HG02623 (cell line): Measurements from ENCODE around the gene PROSER3.
"Not testable (repeated sequence)": the region's sequence is repeated elsewhere in the genome, so short reads cannot be mapped to it uniquely, and the experiment has no call there.

Source experiments
- ATAC-seq: cut with Tn5 transposase; IDR thresholded peaks from one replicate; pipeline ENCODE4 v1.9.1; 2021; ENCODE audit warnings: moderate library complexity; ENCODE audit not compliant: unreplicated experiment

Gene PROSER3

DNA sequence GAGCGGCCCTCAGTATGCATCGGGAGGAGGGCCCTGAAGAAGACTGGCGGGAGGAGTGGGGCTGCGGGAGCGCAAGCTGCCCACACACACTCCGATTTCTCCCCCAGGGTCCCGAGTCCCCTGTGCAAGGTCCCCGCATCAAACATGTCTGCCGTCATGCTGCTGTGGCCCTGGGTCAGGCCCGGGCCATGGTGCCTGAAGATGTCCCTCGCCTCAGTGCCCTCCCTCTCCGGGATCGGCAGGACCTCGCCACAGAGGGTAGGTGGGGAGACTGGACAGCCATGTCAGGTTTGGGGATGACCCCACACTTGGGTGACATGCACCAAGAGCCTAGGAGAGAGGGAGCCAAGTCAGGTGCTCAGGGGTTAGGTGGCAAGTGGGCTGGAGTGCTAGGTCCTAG is 35.5 kb upstream of the PROSER3 start:
- no peak for ATAC-seq

DNA sequence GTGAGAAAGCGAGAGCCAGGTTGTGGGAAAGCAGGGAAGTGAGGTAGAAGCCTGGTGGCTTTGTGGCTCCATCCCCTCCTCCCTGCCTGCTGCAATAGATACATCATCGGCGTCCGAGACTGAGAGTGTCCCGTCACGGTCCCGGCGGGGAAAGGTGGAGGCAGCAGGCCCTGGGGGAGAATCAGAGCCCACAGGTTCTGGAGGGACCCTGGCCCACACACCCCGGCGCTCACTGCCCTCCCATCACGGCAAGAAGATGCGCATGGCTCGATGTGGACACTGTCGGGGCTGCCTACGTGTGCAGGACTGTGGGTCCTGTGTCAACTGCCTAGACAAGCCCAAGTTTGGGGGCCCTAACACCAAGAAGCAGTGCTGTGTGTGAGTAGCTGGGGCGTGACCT is 35.1 kb upstream of the PROSER3 start:
- ATAC-seq, result no peak

DNA sequence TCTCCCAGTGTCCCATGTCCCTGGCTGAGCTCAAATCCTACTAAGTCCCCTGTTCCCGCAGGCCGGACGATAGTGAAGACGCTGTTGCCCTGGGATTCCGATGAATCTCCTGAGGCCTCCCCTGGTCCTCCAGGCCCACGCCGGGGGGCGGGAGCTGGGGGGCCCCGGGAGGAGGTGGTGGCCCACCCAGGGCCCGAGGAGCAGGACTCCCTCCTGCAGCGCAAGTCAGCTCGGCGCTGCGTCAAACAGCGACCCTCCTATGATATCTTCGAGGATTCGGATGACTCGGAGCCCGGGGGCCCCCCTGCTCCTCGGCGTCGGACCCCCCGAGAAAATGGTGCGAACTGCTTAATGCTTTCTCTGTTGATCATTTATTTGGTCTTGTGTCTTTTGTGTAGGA is 34.3 kb upstream of the PROSER3 start:
- ATAC-seq, result no peak

DNA sequence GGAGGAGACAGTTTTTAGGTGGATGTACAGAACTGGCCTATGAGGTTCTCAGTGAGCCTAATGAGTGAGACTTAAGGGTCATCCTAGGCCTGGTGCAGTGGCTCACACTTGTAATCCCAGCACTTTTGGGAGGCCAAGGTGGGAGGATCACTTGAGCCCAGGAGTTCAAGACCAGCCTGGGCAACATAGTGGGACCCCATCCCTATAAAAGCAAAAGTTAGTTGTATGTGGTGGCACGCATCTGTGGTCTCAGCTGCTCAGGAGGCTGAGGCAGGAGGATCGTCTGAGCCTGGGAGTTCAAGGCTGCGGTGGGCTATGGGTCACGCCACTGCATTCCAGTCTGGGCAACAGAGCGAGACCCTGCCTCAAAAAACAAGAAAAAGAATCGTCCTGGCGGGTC is 33.8 kb upstream of the PROSER3 start:
- ATAC-seq, result not testable (repeated sequence)

DNA sequence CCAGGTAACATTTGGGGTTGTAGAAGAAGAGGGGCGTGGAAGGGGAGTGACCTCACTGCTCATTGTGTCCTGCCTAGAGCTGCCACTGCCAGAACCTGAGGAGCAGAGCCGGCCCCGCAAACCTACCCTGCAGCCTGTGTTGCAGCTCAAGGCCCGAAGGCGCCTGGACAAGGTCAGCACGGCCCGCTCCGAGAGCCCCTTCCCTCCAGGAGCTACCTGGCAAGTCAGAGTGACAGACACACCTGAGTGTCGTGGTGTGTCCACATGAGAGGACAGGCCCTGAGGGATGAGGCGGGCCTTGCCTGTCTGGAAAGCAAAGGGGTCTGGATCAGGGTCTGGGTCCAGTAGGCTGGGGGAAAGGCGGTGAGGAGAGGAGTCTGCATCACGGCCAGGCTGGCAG is 33.4 kb upstream of the PROSER3 start:
- ATAC-seq, result no peak

DNA sequence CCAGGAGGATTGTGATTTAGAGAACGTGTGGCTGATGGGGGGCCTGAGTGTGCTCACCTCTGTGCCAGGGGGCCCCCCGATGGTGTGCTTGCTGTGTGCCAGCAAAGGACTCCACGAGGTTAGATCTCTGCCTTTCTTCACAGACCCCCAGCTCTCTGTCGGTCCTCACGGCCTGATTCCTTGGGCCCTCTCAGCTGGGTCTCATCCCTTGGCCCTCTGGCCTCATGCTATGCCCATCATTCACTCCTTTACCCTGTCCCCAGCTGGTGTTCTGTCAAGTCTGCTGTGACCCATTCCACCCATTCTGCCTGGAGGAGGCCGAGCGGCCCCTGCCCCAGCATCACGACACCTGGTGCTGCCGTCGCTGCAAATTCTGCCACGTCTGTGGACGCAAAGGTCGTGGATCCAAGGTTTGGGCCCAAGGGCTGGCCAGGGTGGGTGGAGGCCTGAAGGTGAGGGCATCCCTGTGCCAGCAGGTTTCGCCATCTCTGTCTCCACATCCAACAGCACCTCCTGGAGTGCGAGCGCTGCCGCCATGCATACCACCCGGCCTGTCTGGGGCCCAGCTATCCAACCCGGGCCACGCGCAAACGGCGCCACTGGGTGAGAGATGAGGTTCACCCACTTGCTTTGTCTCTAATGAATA is 32.6 kb upstream of the PROSER3 start:
- no peak for ATAC-seq

DNA sequence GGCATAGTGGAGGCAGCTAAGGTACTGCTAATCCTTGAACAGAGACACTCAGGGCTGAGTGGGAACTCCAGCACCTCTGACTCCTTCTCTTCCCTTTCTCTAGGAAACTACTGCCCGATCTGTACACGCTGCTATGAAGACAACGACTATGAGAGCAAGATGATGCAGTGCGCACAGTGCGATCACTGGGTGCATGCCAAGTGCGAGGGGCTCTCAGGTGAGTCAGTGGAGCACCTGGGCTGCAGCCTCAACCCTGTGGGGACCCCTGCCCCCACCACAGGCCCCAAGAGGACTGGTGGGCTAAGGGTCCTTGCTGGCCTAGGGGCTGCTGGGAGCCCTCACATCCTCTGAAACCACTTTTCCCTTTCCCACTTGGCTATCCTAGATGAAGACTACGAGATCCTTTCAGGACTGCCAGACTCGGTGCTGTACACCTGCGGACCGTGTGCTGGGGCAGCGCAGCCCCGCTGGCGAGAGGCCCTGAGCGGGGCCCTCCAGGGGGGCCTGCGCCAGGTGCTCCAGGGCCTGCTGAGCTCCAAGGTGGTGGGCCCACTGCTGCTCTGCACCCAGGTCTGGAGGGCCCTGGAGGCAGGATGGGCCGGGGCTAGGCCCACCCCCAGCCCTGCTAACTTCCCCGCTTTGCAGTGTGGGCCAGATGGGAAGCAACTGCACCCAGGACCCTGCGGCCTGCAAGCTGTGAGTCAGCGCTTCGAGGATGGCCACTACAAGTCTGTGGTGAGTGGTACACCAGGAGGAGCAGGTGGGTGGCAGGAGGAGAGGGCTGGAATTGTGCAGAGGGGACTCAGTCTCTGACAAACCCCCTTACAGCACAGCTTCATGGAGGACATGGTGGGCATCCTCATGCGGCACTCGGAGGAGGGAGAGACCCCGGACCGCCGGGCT is 30.7 kb upstream of the PROSER3 start:
- no peak for ATAC-seq

DNA sequence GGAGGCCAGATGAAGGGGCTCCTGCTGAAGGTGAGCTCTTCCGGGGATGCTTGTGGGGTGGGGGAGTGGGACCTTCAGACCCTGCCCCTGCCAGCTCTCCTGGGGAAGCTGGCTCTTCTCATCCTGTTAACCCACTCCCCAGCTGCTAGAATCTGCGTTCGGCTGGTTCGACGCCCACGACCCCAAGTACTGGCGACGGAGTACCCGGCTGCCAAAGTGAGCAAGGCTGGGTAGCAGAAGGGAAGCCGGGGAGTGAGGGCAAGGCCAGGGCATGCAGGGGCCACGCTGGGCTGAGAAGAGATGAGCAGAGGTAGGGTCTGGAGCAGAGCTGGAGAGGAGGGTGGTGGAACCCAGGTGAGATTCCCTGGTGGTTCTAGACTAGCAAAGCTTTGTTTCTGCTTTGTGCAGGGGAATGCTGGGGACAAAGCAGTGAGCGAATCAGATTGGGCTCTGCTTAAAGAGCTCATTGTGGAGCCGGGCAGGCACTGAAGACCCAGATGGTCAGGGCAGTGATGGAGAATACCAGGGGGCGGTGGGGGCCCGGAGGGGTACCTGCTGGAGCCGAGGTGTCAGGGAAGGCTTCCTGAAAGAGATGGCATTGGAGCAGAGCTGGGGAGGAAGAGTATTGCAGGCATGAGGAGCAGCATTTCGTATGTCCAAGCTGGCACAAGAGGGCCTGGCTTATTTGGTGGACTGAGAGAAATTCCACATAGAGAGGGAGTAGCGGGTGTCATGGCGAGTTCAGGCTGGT is 29.8 kb upstream of the PROSER3 start:
- no peak for ATAC-seq

DNA sequence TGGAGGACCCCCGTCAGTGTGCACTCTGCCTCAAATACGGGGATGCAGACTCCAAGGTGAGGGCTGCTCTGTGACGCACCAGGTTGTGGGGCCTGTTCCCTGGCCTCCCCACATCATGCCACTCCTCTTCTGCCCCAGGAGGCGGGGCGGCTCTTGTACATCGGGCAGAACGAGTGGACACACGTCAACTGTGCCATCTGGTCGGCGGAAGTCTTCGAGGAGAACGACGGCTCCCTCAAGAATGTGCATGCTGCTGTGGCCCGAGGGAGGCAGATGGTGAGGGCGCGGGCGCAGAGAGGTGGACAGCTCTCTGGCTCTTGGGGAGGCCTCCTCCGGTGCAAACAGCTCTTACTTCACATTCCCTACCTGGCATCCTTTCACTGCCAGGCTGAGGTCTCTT is 29.0 kb upstream of the PROSER3 start:
- ATAC-seq, result no peak

DNA sequence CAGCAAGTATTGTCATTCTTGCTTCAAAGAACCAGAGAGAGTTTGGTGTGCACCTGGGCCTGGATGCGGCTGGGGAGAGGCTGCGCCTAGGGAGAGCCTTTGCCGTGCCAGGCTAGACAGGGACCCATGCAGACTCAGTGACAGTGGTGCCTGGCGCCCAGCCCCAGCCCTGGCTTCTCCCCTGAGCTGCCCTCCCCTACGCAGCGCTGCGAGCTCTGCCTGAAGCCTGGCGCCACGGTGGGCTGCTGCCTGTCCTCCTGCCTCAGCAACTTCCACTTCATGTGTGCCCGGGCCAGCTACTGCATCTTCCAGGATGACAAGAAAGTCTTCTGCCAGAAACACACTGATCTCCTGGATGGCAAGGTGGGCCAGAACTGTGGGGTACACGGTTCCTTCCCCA is 28.2 kb upstream of the PROSER3 start:
- no peak for ATAC-seq

DNA sequence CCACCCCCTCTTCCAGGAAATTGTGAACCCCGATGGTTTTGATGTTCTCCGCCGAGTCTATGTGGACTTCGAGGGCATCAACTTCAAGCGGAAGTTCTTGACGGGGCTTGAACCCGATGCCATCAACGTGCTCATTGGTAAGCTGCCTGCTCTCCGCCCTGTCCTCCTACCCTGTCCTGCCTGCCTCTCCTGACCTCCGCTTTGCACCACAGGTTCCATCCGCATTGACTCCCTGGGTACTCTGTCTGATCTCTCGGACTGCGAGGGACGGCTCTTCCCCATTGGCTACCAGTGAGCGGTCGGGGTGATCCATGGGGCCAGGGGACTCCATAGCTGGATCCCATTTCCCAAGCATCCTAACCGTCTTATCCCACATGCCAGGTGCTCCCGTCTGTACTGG is 27.6 kb upstream of the PROSER3 start:
- ATAC-seq, result no peak

DNA sequence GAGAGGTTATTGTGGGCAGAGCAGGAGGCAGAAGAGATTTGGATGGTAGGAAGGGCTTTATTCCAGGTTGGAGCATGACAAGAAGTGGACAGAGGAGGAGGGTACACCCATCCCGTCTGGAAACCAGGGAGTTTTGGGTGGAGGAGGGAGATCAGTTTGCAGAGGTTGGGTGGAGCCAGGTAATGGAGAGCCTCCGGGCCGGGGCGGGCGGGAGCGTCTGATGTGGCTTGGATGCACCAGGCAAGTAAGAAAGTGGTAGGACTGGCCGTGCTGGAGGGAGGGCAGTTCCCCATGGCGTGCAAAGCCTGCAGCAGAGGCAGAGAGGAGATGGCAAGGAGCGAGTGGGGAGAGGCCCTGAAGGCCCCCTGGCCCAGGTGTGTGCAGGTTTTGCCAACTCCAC is 26.6 kb upstream of the PROSER3 start:
- ATAC-seq, result no peak

DNA sequence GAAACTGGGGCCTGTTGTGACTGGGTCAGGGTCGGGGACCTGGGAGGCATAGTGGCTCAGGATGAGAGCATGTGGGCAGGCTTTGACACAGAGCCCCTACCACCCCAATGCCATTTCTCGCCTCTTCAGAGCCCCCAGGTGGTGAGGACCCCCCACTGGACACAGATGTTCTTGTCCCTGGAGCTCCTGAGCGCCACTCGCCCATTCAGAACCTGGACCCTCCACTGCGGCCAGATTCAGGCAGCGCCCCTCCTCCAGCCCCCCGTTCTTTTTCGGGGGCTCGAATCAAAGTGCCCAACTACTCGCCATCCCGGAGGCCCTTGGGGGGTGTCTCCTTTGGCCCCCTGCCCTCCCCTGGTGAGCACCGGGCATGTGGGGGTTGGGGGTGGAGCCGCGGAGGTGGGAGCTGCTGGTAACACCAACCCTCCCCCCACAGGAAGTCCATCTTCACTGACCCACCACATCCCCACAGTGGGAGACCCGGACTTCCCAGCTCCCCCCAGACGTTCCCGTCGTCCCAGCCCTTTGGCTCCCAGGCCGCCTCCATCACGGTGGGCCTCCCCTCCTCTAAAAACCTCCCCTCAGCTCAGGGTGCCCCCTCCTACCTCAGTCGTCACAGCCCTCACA is 26.1 kb upstream of the PROSER3 start:
- no peak for ATAC-seq

DNA sequence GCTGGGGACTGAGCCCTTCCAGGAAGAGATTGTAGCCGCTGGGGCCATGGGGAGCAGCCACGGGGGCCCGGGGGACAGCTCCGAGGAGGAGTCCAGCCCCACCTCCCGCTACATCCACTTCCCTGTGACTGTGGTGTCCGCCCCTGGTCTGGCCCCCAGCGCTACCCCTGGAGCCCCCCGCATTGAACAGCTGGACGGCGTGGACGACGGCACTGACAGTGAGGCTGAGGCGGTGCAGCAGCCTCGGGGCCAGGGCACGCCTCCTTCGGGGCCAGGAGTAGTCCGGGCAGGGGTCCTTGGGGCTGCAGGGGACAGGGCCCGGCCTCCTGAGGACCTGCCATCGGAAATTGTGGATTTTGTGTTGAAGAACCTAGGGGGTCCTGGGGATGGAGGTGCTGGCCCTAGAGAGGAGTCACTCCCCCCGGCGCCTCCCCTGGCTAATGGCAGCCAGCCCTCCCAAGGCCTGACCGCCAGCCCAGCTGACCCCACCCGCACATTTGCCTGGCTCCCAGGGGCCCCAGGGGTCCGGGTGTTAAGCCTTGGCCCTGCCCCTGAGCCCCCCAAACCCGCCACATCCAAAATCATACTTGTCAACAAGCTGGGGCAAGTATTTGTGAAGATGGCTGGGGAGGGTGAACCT is 25.3 kb upstream of the PROSER3 start:
- no peak for ATAC-seq

DNA sequence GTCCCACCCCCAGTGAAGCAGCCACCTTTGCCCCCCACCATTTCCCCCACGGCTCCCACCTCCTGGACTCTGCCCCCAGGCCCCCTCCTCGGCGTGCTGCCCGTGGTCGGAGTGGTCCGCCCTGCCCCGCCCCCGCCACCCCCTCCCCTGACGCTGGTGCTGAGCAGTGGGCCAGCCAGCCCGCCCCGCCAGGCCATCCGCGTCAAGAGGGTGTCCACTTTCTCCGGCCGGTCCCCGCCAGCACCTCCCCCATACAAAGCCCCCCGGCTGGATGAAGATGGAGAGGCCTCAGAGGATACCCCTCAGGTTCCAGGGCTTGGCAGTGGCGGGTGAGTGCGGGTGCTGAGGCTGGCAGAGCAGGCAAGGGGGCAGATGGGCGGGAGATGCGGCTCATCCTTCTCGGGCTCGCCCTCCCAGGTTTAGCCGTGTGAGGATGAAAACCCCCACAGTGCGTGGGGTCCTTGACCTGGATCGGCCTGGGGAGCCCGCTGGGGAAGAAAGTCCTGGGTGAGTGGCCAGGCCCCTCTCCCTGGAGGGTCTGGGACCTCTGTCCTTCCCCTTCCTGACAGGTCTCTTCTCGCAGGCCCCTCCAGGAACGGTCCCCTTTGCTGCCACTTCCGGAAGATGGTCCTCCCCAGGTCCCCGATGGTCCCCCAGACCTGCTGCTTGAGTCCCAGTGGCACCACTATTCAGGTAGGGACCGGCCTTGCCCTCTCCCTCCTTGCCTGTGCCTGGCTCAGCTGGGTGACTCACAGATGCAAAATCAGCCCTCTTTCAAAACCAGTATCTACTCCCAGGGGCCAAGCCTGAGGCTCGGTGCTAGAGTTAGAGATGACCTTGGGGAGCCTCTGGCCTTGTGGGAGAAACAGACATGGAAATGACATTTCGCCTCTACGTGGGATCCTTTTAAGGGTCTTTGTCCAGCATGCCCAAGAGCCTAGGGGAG is 24.5 kb upstream of the PROSER3 start:
- ATAC-seq, result no peak

DNA sequence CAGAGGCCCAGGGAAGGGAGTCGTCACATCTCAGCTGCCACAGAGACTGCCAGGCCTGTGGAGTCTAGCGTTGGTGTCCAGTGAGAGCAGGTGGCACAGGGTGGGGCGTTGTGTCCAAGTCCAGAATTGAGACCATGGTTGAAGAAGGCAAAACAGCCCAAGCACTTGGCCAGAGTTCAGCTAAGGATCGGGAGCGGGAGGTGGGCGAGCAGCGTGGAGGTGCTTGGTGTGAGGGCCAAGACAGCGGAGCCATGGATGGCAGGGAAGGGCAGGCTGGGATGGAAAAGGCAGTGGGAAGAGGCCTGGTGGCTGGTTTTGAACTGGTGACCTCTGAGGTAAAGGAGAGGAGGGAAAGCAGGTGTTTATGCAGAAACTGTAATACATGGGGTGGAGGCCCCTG is 23.7 kb upstream of the PROSER3 start:
- ATAC-seq, result no peak

DNA sequence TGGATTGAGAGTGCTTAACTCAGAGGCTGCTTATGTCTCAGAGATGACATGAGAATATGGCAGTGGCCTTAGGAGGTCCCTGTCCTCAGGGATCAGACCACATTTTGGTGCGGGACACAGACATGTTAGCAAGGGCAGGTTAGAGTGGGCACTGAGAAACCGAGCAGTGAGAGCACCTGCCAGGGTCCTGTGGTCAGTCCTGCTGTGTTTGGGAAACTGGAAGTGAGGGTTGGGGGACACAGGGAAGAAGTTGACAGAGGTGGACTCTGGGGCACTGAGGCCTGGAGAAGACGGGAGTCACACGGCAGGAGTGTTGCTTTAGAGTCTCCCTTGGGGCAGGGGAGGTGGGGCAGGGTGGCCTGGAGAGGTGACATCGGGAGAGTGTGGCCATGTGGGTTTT is 23.1 kb upstream of the PROSER3 start:
- ATAC-seq, result no peak

DNA sequence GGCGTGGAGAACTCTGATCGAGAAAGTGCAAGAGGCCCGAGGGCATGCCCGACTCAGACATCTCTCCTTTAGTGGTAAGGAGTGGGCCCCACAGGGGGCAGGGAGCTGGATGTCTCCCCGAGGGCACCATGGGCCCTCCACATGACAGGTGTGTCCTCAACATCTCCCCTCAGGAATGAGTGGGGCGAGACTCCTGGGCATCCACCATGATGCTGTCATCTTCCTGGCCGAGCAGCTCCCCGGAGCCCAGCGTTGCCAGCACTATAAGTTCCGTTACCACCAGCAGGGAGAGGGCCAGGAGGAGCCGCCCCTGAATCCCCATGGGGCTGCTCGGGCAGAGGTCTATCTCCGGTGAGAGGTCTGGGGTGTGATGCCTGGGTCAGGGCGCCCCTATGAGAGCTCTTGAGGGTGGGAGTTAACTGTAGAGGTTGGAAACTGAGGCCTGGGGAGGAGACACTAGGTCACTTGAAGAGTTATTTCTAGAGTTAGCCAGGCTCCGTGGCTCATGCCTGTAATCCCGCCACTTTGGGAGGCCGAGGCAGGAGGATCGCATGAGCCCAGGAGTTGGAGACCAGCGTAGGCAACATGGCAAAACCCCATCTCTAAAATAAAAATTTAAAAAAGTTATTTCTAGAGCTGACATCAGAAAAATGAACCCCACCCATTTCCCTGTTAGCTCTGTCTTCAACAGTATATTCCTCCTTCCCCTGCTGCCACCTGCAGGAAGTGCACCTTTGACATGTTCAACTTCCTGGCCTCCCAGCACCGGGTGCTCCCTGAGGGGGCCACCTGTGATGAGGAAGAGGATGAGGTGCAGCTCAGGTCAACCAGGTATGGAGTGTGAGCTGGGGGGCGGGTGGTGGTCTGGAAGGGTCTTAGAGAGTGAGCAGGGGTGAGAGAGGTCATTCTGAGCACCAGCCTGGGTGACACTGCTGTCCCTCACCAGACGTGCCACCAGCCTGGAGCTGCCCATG is 20.8 kb upstream of the PROSER3 start:
- ATAC-seq, result no peak
